H9 (cell line): ENCODE results near the gene PRKCZ. TPM values are rescaled to one million over a fixed set of nuclear protein-coding genes. Genes with fewer than 3 reads are reported as not detected.

Source experiments
- DNase-seq: peaks from one replicate; pipeline ENCODE4 v3.0.0-alpha.2; 2017
- H2AFZ ChIP-seq: one replicate; pipeline ENCODE4 v1.6.1; 2013; ENCODE audit warnings: mild to moderate bottlenecking, low read length, control low read depth, moderate library complexity
- H2AK5ac ChIP-seq: 2 replicates; pipeline ENCODE4 v1.6.1; 2013; ENCODE audit warnings: low read length, control low read depth, mixed read lengths; ENCODE audit not compliant: insufficient read length
- H2BK120ac ChIP-seq: one replicate; pipeline ENCODE4 v1.6.1; 2013; ENCODE audit warnings: low read depth, mild to moderate bottlenecking, low read length, control low read depth, inconsistent platforms; ENCODE audit not compliant: poor library complexity, severe bottlenecking
- H2BK12ac ChIP-seq: 2 replicates; pipeline ENCODE4 v1.6.1; 2013; ENCODE audit warnings: low read length, control low read depth, mixed read lengths, low read depth; ENCODE audit not compliant: insufficient read length
- H2BK15ac ChIP-seq: 2 replicates; pipeline ENCODE4 v1.6.1; 2013; ENCODE audit warnings: low read depth, low read length, control low read depth
- H2BK20ac ChIP-seq: one replicate; pipeline ENCODE4 v1.6.1; 2013; ENCODE audit warnings: low read depth, mild to moderate bottlenecking, low read length, control low read depth, inconsistent platforms; ENCODE audit not compliant: poor library complexity, severe bottlenecking
- H2BK5ac ChIP-seq: 2 replicates; pipeline ENCODE4 v1.6.1; 2013; ENCODE audit warnings: low read length, control low read depth, mixed read lengths; ENCODE audit not compliant: insufficient read length
- H3K14ac ChIP-seq: 2 replicates; pipeline ENCODE4 v1.6.1; 2013; ENCODE audit warnings: low read length, control low read depth; ENCODE audit not compliant: insufficient read depth
- H3K18ac ChIP-seq: 2 replicates; pipeline ENCODE4 v1.6.1; 2013; ENCODE audit warnings: low read depth, mild to moderate bottlenecking, mixed read lengths, low read length, control low read depth; ENCODE audit not compliant: insufficient read length
- H3K23ac ChIP-seq: 2 replicates; pipeline ENCODE4 v1.6.1; 2013; ENCODE audit warnings: low read length, control low read depth, mixed read lengths, low read depth; ENCODE audit not compliant: insufficient read length
- H3K23me2 ChIP-seq: 2 replicates; pipeline ENCODE4 v1.6.1; 2013; ENCODE audit warnings: low read depth, mild to moderate bottlenecking, mixed read lengths, low read length, control low read depth; ENCODE audit not compliant: insufficient read length, poor library complexity, severe bottlenecking
- H3K27ac ChIP-seq: 2 replicates; pipeline ENCODE4 v1.5.1; 2013; ENCODE audit warnings: low read length, control low read depth, mixed read lengths, low read depth; ENCODE audit not compliant: insufficient read length
- H3K27me3 ChIP-seq: 2 replicates; pipeline ENCODE4 v1.6.1; 2013; ENCODE audit warnings: low read length, control low read depth, inconsistent platforms; ENCODE audit not compliant: insufficient read depth
- H3K4ac ChIP-seq: 2 replicates; pipeline ENCODE4 v1.6.1; 2013; ENCODE audit warnings: low read depth, mild to moderate bottlenecking, control low read depth, inconsistent platforms, low read length, moderate library complexity
- H3K4me1 ChIP-seq: 2 replicates; pipeline ENCODE4 v1.6.1; 2013; ENCODE audit warnings: low read length, control low read depth, inconsistent platforms; ENCODE audit not compliant: insufficient read depth
- H3K4me2 ChIP-seq: 2 replicates; pipeline ENCODE4 v1.6.1; 2013; ENCODE audit warnings: low read length, control low read depth, mixed read lengths; ENCODE audit not compliant: insufficient read length, insufficient read depth
- H3K56ac ChIP-seq: 2 replicates; pipeline ENCODE4 v1.6.1; 2013; ENCODE audit warnings: low read depth, mild to moderate bottlenecking, mixed read lengths, low read length, control low read depth; ENCODE audit not compliant: insufficient read length
- H3K79me1 ChIP-seq: 2 replicates; pipeline ENCODE4 v1.6.1; 2013; ENCODE audit warnings: low read depth, mild to moderate bottlenecking, moderate library complexity, low read length, control low read depth, inconsistent platforms; ENCODE audit not compliant: insufficient read depth, poor library complexity, severe bottlenecking
- H3K79me2 ChIP-seq: 2 replicates; pipeline ENCODE4 v1.6.1; 2013; ENCODE audit warnings: low read length, control low read depth, inconsistent platforms; ENCODE audit not compliant: insufficient read depth
- H3K9ac ChIP-seq: 2 replicates; pipeline ENCODE4 v1.6.1; 2013; ENCODE audit warnings: low read length, control low read depth, mixed read lengths; ENCODE audit not compliant: insufficient read length; ENCODE audit errors: extremely low read depth
- H3K9me3 ChIP-seq: one replicate; pipeline ENCODE4 v1.6.1; 2013; ENCODE audit warnings: low read depth, low read length, inconsistent platforms; ENCODE audit not compliant: control insufficient read depth
- H3T11ph ChIP-seq: one replicate; pipeline ENCODE4 v1.6.1; 2013; ENCODE audit warnings: mild to moderate bottlenecking, low read length, control low read depth, inconsistent platforms
- H4K20me1 ChIP-seq: one replicate; pipeline ENCODE4 v1.6.1; 2013; ENCODE audit not compliant: control insufficient read depth, insufficient read length, insufficient read depth
- H4K5ac ChIP-seq: 2 replicates; pipeline ENCODE4 v1.6.1; 2013; ENCODE audit warnings: low read depth, mild to moderate bottlenecking, mixed read lengths, low read length, control low read depth; ENCODE audit not compliant: insufficient read length
- H4K8ac ChIP-seq: replicated peaks from 2 replicates; pipeline ENCODE4 v1.6.1; 2013; ENCODE audit warnings: low read length, control low read depth, mixed read lengths, low read depth; ENCODE audit not compliant: insufficient read length
- H4K91ac ChIP-seq: 2 replicates; pipeline ENCODE4 v1.6.1; 2013; ENCODE audit warnings: low read depth, mild to moderate bottlenecking, moderate library complexity, mixed read lengths, low read length, control low read depth; ENCODE audit not compliant: insufficient read length
- H3K27ac Mint-ChIP-seq, 3 experiments: 2 replicates in 2 of 3; 3 replicates in 1 of 3; pipeline ENCODE4 v1.8.0; 2020 to 2021; ENCODE audit warnings: mixed read lengths in 3 of 3, mild to moderate bottlenecking in 1 of 3, moderate library complexity in 1 of 3
- H3K27me3 Mint-ChIP-seq: 2 replicates; pipeline ENCODE4 v1.8.0; 2021; ENCODE audit warnings: low read depth, mild to moderate bottlenecking, moderate library complexity, mixed read lengths
- H3K36me3 Mint-ChIP-seq, 3 experiments: 2 replicates in 2 of 3; 3 replicates in 1 of 3; pipeline ENCODE4 v1.8.0; 2020 to 2021; ENCODE audit warnings: low read depth in 3 of 3, mixed read lengths in 3 of 3; ENCODE audit not compliant: insufficient read depth in 1 of 3
- H3K4me1 Mint-ChIP-seq, 2 experiments: 2 replicates each; pipeline ENCODE4 v1.8.0; 2020; ENCODE audit warnings: mixed read lengths in 2 of 2
- H3K4me3 Mint-ChIP-seq, 2 experiments: 2 replicates in 1 of 2; 3 replicates in 1 of 2; pipeline ENCODE4 v1.8.0; 2020 to 2021; ENCODE audit warnings: mild to moderate bottlenecking in 2 of 2, mixed read lengths in 2 of 2, moderate library complexity in 1 of 2
- H3K9me3 Mint-ChIP-seq, 2 experiments: 2 replicates in 1 of 2; 3 replicates in 1 of 2; pipeline ENCODE4 v1.8.0; 2020; ENCODE audit warnings: mild to moderate bottlenecking in 2 of 2, mixed read lengths in 2 of 2, moderate library complexity in 1 of 2
- CTCF ChIP-seq: fragments of 200-600 bp; sonication (generic); conservative IDR thresholded peaks from 3 replicates; pipeline ENCODE4 v1.8.0; 2021; ENCODE audit warnings: antibody characterized with exemption, mild to moderate bottlenecking
- WGBS: extraction: QIAGEN DNeasy Blood & Tissue Kit; methylation state at CpG from one replicate; pipeline ENCODE4 v1.1.7; 2013; ENCODE audit warnings: missing lambda C conversion rate, low lambda C conversion rate, mixed read lengths; ENCODE audit not compliant: insufficient read length; ENCODE audit errors: extremely low coverage; 5-methylcytosine and 5-hydroxymethylcytosine counted together
- total RNA-seq: library from RNA; stranded (reverse); gene quantifications from 2 replicates; pipeline ENCODE4 v1.2.1, GENCODE V29; 2021

Gene PRKCZ
- total RNA-seq, 1 experiment from 2014 or later: 48.4 TPM

- peaks cover 11 to 31% (median 14%) of the 10 kb centered on the region in 3 experiments for H3K36me3 Mint-ChIP-seq
- no CpG with 5 or more reads among the region's 33 CpGs for WGBS
- no peak overlapping the region for H3K4me2 ChIP-seq
Measured at GRCh38 chr1:2115008-2115641, 64.9 kb downstream of the PRKCZ start.

More at GRCh38 chr1:2115008-2115641, 64.9 kb downstream of the PRKCZ start:
- H3K23me2 ChIP-seq: peaks cover 3% of the 10 kb centered on the region
- no peaks in the 10 kb centered on the region; the same call in 1 of the 2 replicates for H3K4me1 ChIP-seq
- H2BK5ac ChIP-seq: no peak overlapping the region
- H2BK120ac ChIP-seq: no peak overlapping the region
- no peak overlapping the region for H3K4ac ChIP-seq
- no peak overlapping the region for H3K18ac ChIP-seq
- Mint-ChIP-seq H3K27ac (peak overlapping the region in 2 of 3 experiments; percentile 48 to 82; a peak in 1 of 7 replicates), H3K9me3 (peaks cover 6 to 16% of the 10 kb centered on the region in 2 experiments), H3K4me3 (peak overlapping the region in 1 of 2 experiments; percentile 74; a peak in 1 of 5 replicates), H3K27me3 (no peaks in the 10 kb centered on the region; the same call in none of the 2 replicates), H3K4me1 (peaks cover 29 to 30% of the 10 kb centered on the region in 2 experiments)
- DNase-seq: no peak
- H2AFZ ChIP-seq: no peak overlapping the region
- TF ChIP-seq CTCF: no peak
- H3K23ac ChIP-seq: no peak overlapping the region
- no peak overlapping the region for H3K27ac ChIP-seq
- no peaks in the 10 kb centered on the region for H3K79me2 ChIP-seq
- no peaks in the 10 kb centered on the region for H3K9me3 ChIP-seq
- no peak overlapping the region for H4K5ac ChIP-seq
- no peak overlapping the region for H3T11ph ChIP-seq
- no peak overlapping the region for H2BK20ac ChIP-seq
- H3K9ac ChIP-seq: no peak overlapping the region
- H4K91ac ChIP-seq: no peak overlapping the region
- H2BK12ac ChIP-seq: no peak overlapping the region
- no peak overlapping the region for H3K56ac ChIP-seq
- H3K27me3 ChIP-seq: no peaks in the 10 kb centered on the region
- no peak overlapping the region for H2BK15ac ChIP-seq
- H3K79me1 ChIP-seq: no peaks in the 10 kb centered on the region
- no peaks in the 10 kb centered on the region for H4K20me1 ChIP-seq
- no peak overlapping the region for H2AK5ac ChIP-seq
- no peak overlapping the region for H4K8ac ChIP-seq
- no peak overlapping the region for H3K14ac ChIP-seq
